NCI-H748 (cell line): ENCODE measurements around the gene NT5M.

Experiments used
- DNase-seq: peaks from one replicate; lab custom pipeline; 2025; ENCODE audit not compliant: unreplicated experiment; lab: John Stamatoyannopoulos, UW

NT5M gene

DNA sequence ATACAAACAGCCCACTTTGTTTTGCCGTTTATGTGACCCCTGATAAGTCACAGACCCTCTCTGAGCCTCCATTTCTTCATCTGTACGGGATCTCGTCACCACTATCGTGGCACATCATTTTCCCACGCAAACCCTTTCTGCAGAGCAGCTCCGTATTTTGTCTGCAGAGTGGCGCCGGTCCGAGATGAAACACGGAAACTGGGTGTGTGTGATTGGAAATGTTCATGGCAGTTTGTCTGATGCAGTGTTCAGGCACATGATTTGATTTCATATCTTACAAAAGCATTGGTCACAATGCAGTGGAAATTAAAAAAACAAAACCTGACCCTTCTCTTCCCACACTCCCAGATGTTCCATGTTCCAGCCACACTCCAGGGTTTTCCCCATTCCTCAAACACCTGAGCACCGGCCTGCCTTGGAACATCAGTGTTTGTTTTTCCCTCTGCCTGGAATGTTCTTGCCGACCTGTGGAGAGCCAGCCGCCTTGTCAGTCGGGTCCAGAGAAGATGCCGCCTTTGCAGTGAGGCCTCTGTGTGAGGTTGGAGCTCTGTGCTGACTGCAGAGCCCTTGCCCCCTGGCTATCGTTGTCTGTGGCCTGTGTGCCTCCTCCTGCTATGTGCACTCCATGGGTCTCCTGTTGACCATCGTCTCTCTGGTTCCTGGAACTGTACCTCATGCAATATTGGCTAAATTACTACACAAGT is 39.2 kb downstream of the NT5M start:
- DNase-seq, result no peak

GRCh38 chr17:17343160-17343735 is 40.1 kb downstream of the NT5M start:
- DNase-seq, result no peak

DNA sequence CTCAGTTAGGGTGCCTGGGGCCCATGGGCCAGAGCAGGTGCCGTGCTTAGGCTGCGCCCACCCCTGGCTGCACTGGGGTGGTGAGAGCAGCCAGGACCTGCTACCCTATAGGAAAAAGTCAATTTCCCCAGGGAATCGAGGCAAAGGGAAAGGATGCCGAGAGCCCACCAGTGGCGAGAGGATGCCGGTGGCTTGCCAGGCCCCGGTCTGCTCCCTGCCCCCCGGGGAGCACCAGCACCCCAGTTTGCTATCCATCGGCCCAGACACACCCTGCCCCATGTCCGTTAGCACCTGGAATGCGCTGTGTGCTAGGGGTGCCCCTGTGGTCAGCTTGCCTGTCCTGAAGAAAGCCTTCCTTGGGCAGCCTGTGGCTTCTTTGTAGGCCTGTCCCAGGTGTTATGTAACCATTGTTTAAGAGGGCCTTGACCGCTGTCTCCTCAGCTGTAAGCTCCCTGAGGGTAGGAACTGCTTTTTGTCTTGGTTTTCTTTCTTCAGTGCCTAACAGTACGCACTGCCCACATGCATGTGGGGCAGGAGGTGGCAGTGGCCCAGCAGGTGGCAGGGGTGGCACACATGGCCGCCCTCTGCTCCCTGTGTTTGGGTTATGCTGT is 40.8 kb downstream of the NT5M start:
- DNase-seq, result no peak

- no peak for DNase-seq
These were observed 41.5 kb downstream of the NT5M start for GRCh38 chr17:17344507-17345293.

DNA sequence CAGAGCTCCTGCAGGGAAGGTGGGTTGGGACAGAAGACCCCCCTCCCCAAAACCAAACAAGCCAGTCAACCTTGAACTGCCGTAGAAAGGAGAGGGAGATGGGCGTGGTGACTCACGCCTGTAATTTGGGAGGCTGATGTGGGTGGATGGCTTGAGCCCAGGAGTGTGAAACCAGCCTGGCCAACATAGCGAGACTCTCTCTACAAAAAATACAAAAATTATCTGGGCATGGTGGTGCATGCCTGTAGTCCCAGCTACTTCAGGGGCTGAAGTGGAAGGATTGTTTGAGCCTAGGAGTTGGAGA is 42.1 kb downstream of the NT5M start:
- no peak for DNase-seq

DNA sequence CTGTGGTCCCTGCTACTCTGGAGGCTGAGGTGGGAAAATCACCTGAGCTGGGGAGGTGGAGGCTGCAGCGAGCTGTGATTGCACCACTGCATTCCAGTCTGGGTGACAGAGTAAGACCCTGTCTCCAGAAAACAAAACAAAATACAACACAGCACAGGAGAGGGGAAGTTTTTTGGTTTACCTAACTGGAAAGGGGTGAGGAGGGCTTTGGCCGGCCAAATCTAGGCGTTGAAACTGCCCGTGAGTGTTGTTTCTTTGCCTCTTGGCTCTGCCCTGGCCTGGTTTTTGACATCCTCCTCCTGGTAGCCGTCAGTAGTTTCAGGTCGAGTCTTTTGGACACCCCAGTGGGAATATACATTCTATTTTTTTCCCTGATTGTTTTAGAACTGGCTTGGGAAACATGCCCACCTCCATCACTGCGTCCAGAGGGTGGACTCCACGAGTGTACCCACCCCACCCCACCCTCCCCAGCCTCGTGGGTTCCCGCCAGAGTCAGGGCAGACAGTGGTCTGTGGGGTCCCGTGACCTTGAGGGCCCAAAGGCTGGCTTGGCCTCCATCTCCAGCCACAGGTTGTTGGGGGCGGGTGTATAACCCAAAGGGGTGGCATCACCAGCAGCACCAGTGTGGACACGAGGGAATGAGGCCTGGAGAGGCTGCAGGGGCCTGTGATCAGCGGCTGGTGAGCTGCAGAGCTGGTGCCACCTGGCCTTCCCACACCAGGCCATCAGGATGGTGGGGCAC is 42.7 kb downstream of the NT5M start:
- no peak for DNase-seq

- no peak for DNase-seq
These were observed 43.5 kb downstream of the NT5M start for GRCh38 chr17:17346428-17347233.

GRCh38 chr17:17347234-17347955 is 44.2 kb downstream of the NT5M start:
- no peak for DNase-seq

- DNase-seq, result no peak
These were observed 45.0 kb downstream of the NT5M start for GRCh38 chr17:17347956-17348871.

DNA sequence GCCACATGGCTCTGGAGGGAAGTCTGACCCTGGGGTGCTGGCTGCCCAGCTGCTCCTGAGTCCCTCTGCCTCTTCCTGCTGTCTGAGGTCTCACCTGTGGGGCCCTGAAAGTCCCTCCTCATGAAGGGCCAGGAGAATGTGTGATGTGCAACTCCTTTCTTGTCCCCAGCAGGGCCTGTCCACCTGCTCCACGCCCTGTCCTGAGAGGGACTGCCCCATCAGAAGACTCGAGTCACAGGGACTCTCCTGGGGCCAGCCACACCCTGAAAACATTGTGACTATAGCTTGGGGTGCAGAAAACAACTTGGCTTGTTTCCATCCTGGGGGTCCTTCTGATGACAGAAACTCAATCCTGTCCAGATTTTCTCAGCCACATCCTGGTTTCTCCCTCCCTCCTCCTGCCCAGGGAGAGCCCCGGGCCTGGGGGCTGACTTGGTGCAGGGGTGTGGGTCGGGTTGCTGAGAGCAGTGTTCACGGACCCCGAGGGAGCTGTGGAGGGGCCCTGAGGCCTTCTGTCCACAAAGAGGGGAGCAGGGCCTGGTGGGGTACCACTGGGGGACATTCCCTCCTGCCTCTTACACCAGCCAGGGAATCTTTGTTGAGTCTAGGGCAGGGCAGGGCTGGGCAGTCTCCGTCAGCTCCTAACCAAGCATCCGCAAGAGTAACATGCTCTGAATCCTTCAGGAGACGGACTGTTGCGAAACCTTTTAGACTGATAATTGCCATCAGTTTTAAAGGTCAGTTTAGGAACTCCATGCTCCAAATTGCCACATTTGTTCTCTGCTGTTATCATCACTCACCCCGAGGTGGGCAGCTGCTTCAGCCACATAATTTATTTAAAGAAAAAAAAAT is 45.9 kb downstream of the NT5M start:
- DNase-seq, result no peak

DNA sequence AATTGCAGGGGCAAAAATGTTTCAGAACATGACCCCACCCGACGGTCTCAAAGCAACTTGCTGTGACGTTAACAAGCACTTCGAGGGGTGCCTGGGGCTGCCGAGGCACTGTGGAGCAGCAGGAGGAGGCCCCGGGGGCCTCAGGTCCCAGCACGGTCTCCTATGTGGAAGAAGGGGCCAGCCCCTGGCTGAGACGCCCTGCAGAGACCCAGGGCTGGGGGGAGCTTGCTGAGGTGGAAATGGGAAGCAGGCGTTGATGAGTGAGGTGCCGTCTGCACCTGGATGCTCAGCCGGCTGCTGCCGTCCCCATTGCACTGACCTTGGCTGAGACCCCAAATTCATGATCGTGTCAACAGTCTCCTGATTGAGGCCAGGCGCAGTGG is 46.5 kb downstream of the NT5M start:
- DNase-seq, result no peak

- no peak for DNase-seq
These were observed 47.5 kb downstream of the NT5M start for GRCh38 chr17:17350491-17351355.

DNA sequence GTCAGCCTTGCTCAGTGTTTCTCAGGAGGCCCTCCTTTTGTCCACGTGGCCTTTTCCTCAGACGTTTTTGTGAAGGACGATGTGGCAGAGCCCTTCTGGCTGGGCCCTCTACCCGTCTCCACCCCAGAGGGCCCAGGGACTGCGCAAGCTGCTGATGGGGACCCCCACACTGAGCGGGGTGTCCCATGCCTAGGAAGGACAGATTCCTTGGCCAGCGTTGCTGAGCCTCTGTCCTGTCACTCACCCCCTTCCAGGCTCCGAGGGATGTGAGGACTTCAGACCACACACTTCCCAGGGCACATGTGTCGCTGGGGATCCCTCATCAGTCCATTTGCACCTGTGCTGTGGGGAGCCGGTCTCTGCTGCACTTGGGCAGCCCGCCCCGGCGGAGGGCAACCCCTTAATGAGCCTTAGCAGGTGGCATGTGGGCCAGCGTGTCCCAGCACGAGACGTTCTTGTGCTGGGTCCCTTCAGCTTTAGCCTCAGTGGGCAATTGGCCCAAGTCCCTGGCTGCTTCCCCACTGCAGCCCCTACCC is 48.3 kb downstream of the NT5M start:
- no peak for DNase-seq

DNA sequence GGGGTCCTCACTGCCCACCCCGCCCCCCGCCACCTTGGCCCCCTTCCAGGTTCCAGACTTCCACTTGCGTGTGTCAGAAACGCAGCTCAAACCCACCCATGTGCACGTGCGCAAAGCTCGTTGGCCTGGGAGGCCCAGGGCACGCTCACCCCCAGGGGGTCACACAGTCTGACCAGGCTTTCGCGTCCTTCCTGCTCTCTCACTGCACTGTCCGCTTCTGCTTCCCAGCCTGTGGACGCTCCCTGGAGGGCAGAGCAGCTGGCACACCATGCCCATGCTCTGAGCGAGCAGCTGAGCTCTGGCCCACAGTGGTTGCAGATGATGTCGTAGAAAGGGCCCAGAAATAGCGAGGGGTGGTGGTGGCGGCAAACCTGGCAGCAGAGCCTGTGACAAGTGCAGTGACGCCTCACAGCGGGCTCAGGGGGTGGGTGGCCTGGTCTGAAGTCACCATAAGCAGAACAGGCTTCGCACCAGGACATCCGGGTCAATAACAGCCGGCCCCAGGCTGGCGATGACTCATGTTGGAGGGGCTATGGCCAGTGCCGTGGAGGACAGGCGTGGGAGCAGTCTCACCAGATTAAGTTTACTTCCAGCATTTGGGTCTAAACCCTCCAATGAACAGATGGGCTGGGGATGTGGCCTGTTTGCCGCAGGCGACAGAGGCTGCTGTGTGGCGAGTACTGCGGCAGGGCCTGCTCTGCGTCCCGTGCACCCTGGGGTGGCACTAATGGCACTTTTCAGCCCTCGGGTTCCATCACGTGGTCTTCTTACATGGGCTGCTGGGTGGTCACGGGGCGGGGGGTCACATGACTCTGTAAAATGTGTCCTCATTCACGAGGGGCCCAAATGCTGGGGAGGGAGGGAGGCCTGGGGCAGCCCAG is 49.0 kb downstream of the NT5M start:
- DNase-seq, result peak; percentile 25

DNA sequence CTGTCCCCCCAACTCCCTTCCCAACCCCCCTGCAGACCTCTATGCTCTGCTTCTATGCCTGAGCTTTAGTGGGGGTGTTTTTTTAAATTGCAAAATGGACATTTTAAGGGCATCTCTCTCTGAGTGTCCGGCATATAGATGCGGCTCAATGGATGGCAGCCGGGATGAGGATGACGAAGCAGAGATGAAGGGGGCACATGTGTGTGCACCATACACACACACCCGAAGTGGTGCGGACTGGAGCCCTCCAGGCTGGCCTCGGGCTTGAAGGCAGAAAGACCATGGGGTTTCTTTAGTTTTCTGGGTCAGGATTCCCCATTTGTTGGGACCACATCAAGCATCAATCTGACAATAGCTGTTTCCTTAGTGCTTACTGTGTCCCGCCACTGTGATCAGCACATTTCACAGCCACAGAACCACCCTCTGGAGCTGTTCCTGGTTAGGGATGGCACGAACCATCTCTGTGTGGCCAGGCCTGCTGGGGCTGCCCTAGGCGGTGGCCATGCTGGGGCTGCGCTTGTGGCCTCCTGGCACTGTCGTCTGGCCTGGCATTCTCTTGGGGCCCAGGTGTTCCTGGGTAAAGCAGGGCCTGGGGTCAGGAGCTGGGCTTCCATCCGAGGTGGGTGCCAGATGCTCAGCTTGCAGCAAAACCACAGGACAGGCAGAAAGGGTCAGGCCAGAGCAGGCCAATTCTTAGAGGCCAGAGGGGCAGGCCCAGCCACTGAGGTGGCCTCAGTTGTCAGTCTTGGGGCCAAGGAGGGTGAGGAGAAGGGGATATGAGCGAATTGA is 49.9 kb downstream of the NT5M start:
- DNase-seq, result no peak
